ENCODE data around the gene CROT.
"Not testable (repeated sequence)": the region's sequence is repeated elsewhere in the genome, so short reads cannot be mapped to it uniquely, and the experiment has no call there.

The CROT gene, protein sequence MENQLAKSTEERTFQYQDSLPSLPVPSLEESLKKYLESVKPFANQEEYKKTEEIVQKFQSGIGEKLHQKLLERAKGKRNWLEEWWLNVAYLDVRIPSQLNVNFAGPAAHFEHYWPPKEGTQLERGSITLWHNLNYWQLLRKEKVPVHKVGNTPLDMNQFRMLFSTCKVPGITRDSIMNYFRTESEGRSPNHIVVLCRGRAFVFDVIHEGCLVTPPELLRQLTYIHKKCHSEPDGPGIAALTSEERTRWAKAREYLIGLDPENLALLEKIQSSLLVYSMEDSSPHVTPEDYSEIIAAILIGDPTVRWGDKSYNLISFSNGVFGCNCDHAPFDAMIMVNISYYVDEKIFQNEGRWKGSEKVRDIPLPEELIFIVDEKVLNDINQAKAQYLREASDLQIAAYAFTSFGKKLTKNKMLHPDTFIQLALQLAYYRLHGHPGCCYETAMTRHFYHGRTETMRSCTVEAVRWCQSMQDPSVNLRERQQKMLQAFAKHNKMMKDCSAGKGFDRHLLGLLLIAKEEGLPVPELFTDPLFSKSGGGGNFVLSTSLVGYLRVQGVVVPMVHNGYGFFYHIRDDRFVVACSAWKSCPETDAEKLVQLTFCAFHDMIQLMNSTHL

DNA sequence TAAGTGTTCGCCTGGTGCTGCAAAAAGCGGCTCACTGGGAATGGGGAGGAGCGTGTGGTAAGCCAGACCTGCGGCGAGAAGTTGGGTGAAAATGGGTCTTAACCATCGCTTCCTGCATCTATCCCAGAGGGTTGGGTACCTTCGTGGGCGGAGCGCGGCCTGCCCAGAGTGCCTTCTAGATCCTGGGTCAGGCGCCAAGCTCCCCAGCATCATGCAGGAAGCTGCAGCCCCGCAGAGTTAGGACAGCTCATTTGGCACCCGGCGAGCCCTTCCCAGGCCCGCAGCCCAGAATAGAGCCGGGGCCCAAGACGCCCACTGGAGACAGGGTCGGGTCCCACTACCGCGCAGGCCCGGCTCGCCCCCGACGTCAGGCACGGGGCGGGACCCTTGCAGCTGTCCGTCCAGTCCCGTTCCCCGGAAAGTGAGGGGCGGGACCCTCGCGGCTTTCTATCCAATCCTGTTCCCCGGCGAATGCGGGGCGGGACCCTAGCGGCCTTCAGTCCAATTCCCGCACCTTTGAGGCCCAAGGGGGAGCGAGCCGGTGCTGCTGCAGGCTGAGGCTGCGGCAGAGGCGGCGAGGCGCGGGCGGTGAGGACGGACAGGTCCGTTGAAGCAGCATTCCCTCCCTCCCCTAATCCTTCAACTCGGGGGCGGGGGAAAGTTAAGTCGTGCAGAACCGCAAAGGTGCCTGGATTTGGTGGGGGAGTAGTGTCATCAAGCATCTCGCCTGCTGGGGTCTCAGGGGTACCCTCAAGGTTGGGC lies at the start of gene CROT:
TSS of gene CROT (plus strand) at position 499 of the 762 bp plus-strand sequence. CDS start 3,405 bp downstream, outside the sequence.
- peak; percentile 97 for DNase-seq (ENCODE audit: low spot score)

DNA sequence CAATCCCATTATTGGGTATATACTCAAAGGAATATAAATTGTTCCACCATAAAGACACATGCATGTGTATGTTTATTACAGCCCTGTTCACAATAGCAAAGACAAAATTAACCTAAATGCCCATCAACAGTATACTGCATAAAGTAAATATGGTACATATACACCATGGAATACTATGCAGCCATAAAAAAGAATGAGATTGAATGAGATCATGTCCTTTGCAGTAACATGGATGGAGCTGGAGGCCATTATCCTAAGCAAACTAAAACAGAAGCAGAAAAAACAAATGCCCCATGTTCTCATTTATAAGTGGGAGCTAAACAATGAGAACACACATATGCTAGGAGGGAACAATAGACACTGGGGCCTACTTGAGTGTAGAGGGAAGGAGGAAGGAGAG lies 44.7 kb upstream of the CROT start:
- DNase-seq (ENCODE audit: low spot score), result no peak

DNA sequence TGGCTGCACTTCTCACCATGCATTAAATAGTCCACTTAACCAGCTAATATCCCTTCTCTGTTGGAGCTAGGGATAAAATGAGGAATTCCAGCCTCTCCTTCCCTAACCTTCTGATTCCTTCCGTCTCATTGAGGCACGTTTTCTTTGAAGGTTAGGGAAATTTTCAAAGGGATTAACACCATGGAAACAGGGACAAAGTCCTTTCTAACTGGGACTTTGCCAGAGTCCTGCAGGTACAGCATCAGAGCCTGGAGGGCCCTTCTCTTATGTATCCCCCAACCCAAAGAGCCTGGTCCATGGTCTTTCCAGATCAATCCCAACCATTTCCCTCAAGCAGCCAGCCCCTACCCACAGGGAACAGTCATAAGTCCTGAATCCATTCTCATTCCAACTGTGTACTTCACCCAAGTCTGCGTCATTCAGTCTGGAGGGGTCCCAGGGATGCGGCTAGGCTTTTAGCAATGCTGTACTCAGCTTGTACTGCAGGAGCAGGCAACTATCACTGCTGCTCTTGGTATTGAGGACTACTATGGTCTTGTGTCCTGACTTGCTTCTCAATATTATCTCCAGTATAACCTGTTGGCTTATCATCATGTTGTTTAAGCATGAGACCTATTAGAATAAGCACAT lies 34.6 kb upstream of the CROT start:
- no peak for DNase-seq (ENCODE audit: low spot score)

DNA sequence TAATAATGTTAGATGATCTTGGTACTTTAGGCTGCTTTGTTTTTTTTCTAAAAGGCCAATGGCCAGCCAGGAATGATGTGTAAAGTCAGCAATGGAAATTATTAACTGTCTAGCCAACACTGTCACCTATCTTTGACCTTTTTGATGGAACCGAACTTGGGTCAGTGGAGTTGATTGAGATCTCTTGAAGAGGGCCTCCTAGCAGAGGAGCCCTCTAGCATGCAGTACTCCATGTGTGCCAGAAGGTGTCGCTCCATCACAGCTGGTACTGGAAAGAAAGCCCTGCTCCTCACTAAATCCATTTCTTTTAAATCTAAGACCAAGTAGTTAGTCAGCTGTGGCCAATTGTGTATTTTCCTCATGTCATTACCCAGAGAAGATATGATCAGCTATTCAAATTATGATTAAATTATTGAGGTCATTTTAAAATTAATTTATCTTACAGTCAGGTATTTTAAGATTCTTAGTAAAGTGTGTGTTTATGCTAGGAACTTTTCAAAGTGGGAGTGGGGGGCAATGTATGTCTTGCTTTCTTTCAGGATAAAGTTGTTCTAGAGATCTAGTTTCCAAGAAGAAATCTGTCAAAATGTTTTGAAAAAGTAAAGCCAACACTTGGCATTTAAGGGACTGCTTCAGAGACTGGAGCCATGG lies 33.1 kb upstream of the CROT start:
- peak; percentile 62 for DNase-seq (ENCODE audit: low spot score)

DNA sequence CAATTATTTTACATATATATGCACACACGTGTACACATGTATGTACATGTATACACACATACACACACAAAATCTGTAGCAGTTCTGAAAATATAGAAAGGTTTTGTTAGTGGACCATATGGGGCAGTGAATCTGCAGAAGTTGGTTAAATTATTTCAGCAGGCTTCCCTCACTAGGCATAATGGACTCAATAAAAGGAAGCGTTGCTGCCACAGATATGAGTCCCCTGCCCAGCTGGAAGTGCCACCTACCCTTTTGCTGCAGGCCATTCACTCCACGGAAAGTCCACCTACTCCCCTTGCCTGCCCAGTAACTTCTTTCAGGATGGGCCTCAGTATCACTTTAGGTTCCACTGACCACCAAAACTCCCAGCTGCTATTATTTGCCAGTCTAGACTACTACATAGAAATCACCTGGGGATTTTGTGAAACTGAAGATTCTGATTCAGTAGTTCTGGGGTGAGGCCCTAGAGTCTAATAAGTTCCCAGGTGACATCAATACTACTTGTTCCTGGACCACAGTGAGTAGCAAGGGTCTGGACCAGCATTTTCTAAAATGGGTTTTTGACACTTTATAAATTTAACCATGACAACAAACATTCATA lies 29.3 kb upstream of the CROT start:
- no peak for DNase-seq (ENCODE audit: low spot score)

DNA sequence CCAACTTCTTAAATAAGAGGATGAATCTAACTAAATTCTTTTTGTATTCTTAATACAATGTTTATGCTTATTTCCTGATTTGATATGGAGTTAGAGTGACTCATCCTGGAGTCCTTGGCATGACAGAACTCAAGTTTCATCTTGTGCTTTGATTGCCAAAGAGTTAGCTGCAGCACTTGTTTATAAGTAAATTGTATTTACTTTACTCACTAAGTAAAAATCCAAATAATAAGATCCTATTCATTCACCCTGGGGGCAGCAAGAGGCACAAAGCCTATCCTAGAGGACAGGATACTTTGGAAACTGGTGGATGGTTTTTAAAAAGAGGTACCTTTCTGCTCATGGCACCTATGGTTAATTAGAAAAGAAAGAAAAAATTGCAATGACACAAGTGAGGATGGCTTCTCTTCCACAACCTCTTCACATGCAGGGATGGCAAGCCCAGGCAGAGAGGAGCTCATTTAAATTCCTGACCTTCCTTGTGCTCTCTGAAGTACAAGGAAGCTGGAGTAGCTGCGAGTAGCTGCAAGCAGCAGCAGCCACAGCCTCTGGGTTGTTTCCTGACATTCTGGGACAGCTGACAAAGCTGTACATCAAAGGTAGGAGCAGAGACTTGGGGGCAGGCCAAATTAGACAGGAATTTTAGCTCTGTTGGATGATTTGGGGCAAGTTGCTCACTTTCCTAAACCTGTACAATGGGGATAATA lies 28.5 kb upstream of the CROT start:
- no peak for DNase-seq (ENCODE audit: low spot score)

DNA sequence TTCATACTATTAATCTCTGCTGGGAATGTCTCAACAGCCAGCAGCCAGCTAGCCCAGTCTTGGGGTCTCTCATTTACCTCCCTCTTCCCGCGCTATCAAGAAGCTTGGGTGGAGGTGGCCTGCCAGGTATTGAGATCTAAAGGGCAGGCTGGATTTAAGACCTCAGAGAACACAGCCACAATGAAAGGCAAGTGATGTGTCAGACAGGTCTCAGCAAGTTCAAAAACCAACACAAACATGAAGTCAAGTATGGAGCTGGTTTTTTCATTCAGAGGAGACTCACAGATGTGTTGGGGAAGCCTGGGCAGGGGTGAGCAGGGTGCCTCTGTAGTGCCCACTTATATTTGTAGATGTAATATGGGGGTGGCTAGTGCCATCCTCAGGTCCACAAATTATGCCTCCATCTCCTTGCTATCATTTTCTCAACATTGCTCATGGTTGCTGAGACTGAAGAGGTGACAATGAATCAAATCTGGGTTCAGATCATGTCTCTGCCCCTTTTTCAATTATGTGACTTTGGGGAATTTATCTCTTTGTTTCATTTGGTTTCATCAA lies 27.7 kb upstream of the CROT start:
- DNase-seq (ENCODE audit: low spot score), result no peak

DNA sequence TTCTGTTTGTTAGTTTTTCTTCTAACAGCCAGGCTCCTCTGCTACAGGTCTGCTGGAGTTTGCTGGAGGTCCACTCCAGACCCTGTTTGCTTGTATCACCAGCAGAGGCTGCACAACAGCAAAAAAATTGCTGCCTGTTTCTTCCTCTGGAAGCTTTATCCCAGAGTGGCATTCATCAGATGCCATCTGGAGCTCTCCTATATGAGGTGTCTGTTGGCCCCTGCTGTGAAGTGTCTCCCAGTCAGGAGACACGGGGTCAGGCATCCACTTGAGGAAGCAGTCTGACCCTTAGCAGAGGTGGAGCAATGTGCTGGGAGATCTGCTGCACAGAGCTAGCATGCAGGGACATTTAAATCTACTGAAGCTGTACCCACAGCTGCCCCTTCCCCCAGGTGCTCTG lies 26.7 kb upstream of the CROT start:
- no peak for DNase-seq (ENCODE audit: low spot score)

DNA sequence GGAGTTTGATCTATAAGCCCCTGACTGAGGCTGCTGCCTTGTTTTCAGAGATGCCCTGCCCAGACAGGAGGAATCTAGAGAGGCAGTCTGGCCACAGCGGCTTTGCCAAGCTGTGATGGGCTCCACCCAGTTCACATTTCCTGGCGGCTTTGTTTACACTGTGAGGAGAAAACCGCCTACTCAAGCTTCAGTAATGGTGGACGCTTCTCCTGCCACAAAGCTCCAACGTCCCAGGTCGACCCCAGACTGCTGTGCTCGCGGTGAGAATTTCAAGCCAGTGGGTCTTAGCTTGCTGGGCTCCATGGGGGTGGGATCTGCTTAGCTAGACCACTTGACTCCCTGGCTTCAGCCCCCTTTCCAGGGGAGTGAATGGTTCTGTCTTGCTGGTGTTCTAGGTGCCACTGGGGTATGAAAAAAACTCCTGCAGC lies 26.3 kb upstream of the CROT start:
- not testable (repeated sequence) for DNase-seq (ENCODE audit: low spot score)

DNA sequence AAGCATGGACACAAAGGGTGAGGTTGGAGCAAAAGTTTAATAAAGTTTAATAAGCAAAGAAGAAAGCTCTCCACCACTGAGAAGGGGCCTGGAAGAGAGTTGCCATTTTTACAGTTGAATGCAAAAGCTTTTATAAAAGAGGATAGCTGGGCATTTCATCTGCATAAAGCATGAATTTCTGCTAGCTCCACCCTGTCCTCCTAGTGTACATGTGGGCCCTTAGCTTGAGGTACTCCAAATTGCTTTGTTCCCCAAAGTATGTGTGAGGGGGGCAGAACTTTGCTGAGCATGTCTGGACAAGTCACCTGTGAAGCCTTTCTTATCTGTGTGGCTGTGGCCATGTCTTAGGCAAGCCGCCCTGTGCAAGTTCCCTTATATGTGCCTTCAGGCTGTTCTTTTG lies 22.6 kb upstream of the CROT start:
- DNase-seq (ENCODE audit: low spot score), result no peak

DNA sequence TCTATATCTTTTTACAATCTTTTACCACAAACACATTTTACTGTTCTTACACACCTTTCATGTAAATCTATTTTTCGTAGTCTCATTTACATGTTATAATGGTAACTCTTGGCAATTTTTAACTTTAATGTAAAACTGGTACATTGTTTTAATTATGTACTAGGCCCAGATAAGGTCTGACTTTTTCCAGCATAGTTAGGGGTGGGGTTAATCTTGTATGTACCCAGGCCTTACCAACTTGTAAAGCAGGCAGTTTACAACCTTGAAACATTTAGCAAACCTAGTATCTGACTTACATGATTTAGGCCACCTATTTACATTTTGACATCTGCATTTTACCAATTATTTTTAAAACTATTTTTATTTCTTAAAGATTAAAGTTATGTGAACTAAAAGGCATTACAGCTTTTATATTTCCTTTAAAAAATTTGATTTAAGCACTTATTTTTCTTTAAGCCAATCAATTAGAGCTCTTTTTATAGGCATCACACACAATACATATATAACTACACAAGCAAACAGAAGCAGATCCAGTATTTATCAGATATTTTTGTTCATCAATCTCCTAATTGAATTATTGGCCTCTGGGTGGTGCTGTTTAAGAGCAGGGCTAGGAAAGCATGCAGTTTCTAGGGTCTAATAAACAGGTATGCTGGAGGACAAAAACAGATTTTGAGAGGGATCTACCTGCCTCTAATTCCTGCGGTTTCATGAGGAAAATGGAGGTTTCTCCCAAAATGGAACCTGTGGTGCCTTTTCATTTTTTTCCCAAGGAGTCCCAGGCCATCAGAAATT lies 19.7 kb upstream of the CROT start:
- no peak for DNase-seq (ENCODE audit: low spot score)

DNA sequence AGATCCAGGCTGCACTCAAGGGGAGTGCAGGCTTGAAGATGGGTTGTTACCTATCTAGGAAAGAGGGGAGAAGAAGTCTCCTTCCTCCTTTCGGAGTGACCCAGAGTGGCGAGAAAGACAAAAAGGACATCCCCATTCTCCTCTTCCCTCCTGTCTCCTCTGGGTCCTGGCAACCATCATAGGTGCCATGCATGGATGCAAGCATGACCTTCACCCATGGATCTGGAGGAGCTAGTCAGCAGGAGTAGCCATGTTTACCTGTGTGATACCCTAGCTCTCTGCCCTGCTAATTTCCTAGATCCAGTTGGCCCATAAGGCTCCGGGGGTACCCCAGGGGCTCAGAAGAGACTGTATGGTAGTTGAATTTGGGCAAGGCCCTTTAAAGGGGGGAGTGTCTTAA lies 17.2 kb upstream of the CROT start:
- no peak for DNase-seq (ENCODE audit: low spot score)

DNA sequence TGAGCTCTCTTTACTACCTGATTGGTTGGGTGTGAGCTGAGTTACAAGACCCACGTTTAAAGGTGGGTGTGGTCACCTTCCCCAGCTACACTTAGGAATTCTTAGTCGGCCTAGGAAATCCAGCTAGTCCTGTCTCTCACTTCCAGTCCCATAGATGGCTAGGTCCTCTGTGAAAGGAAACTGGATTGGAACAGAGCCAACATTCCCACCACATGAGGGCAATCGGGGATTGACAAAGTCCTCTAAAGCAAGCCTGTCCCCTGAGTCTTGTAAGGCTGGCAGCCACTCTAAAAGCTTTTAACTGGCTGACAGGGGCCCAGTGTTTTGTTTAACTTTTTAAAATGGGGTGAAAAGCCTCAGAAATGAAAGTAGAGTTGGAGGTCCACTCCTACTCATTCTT lies 15.1 kb upstream of the CROT start:
- no peak for DNase-seq (ENCODE audit: low spot score)

DNA sequence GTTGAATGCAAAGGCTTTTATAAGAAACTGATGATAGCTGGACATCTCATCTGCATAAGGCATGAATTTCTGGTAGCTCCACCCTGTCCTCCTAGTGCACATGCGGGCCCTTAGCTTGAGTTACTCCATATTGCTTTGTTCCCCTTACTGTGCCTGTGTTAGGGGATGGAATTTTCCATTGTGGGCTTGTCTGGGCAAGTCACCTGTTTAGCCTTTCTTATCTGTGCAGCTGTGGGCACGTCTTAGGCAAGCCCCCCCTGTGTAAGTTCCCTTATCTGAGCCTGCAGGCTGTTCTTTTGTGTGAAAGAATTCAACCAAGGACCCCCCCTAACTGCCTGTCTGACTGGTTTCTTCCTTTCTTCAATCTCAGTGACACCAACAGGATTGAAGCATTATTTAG lies 14.5 kb upstream of the CROT start:
- no peak for DNase-seq (ENCODE audit: low spot score)

DNA sequence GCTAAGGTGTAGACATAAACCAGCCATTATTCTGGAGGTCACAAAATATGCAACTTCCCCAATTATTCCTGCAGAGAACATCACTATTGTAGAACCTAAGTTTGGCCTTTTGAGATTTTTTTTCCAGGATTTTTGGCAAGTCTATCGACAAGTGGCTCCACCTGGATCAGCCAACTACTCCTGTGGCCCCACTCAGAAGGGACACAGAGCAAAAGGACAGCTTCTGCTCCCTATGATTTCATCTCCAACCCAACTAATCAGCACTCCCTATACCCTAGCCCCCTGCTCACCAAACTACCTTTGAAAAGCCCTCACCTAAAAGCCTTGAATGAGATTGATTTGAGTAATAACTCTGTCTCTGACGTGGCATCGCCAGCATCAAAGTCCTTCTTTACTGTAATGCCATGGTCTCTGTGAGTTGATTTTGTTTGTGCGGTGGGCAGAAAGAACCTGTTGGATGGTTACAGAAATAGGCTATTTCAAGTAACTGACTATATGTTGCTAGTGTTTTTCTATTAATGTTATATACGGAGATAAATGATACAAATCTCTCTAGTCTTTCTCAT lies 13.7 kb upstream of the CROT start:
- DNase-seq (ENCODE audit: low spot score), result no peak

DNA sequence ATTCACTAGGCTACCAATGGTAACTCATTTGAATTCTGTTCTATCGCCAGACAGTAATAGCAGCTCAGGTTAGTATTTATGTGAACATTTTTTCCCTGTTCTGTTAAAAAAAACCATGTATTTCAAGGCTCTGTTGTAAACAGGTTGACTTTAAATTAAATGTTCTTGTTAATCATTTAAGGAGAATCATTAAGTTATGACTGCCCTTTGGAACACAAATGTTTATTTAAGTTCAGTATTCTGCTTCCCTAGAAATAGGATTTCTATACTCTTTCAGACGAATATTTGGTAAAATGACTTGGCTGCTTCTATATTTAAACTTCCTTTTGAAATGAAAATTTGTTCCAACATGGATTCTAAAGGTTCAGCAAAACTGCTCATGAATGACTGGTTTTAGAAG lies 13.1 kb upstream of the CROT start:
- DNase-seq (ENCODE audit: low spot score), result no peak

DNA sequence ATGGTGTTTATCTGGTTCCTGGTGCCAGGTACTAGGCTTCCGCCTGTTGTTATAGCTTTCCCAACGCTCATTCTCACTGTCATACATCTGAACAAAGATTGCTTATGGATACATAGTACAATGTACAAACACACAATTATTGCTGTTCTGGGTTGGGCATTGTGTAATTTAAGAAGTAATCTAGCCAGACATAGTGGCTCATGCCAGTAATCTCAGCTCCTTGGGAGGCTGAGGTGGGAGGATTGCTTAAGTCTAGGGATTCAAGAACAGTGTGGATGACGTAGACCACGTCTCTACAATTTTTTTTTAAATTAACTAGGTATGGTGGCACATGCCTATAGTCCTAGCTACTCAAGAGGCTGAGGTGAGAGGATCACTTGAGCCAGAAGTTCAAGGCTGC lies 9.3 kb upstream of the CROT start:
- no peak for DNase-seq (ENCODE audit: low spot score)

DNA sequence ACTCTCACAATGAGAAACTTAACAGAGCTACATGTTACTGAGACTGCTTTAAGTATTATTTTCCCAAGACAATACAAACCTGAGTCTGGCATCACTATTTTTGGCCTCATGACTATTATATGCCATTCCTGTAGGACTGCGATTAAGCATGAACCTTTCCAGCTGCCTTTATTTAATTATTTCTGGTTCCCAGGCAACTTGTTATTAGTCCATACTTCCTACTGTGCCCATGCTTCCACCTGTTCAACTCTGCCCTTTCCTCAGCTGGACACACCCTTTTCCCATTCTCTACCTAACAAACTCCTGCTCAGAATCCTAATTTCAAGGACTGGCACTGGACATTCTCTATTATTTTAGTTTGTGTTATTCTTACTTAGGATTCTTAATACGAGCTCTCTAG lies 8.1 kb upstream of the CROT start:
- DNase-seq (ENCODE audit: low spot score), result no peak

DNA sequence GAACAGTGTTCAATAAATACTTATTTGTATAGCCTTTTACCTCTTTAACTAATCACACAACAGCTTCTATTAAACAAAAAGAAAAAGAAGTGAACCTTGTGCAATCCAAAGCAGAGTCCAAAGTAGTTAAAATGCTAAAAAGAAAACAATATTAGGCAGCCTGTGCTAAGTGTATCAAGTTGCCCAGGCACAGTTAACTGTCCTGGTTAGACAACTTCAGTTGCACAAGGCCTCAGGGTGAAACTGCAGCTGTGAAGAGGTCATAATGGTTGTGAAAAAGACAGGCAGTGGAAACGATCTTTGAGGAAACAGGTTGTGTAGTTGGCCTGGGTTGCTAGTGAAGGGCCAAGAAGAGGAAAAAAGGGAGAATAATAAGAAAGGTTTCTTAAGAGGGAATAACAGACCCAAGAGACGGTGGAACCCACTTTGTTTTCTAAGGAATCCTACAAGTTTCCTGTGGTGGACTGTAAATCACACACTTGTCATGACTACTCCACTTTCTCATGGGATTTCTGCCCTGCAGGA lies 6.0 kb upstream of the CROT start:
- DNase-seq (ENCODE audit: low spot score), result no peak

Data from D341Med (cell line).